ENCODE data around the gene SUSD6. TPM values are rescaled to one million over a fixed set of nuclear protein-coding genes. Genes with fewer than 3 reads are reported as not detected.

Gene SUSD6
- total RNA-seq, 2 donors from 2014 or later: 41.1 to 52.3 TPM

GRCh38 chr14:69693801-69694729 is 82.7 kb downstream of the SUSD6 start:
- peaks cover 20% of the 10 kb centered on the region for H3K4me1 ChIP-seq (replicated peaks)

GRCh38 chr14:69694730-69695281 is 83.4 kb downstream of the SUSD6 start:
- Histone ChIP-seq H3K9me3 (no peaks in the 10 kb centered on the region), H3K4me3 (no peak overlapping the region), H3K4me1 (replicated peaks) (peaks cover 20% of the 10 kb centered on the region), H3K36me3 (no peaks in the 10 kb centered on the region), H3K27me3 (replicated peaks; ENCODE audit: insufficient read depth) (no peaks in the 10 kb centered on the region), H3K27ac (peak overlapping the region; percentile 12 to 36)
- no peak for DNase-seq (ENCODE audit: low spot score)
- WGBS: 58% methylated on average over 5 of the region's 5 CpGs
- intact Hi-C loops (cut with DNase I): no loop called here
- TF ChIP-seq POLR2AphosphoS5 (IDR thresholded peaks at IDR 0.05) (no peak), CTCF (IDR thresholded peaks at IDR 0.05) (no peak), POLR2A (IDR thresholded peaks at IDR 0.05) (no peak)

More at GRCh38 chr14:69693801-69694729, 82.7 kb downstream of the SUSD6 start:
- no peaks in the 10 kb centered on the region for H3K9me3 ChIP-seq
- no peaks in the 10 kb centered on the region for H3K36me3 ChIP-seq
- H3K27ac ChIP-seq: peak overlapping the region; percentile 12 to 36
- WGBS: 68% methylated on average over 4 of the region's 4 CpGs
- intact Hi-C loops (cut with DNase I): no loop called here
- no peak overlapping the region for H3K4me3 ChIP-seq
- no peak for TF ChIP-seq POLR2A (IDR thresholded peaks at IDR 0.05)
- no peak for TF ChIP-seq POLR2AphosphoS5 (IDR thresholded peaks at IDR 0.05)
- no peak for TF ChIP-seq CTCF (IDR thresholded peaks at IDR 0.05)
- no peak for DNase-seq (ENCODE audit: low spot score)
- no peaks in the 10 kb centered on the region for H3K27me3 ChIP-seq (replicated peaks; ENCODE audit: insufficient read depth)

GRCh38 chr14:69695322-69696203 is 84.2 kb downstream of the SUSD6 start:
- H3K27me3 ChIP-seq (replicated peaks; ENCODE audit: insufficient read depth): no peaks in the 10 kb centered on the region
- no peak for DNase-seq (ENCODE audit: low spot score)
- H3K4me3 ChIP-seq: no peak overlapping the region
- H3K9me3 ChIP-seq: no peaks in the 10 kb centered on the region
- H3K4me1 ChIP-seq (replicated peaks): peaks cover 20% of the 10 kb centered on the region
- TF ChIP-seq CTCF (IDR thresholded peaks at IDR 0.05) (no peak), POLR2AphosphoS5 (IDR thresholded peaks at IDR 0.05) (peak; percentile 17), POLR2A (IDR thresholded peaks at IDR 0.05) (no peak)
- intact Hi-C loops (cut with DNase I): no loop called here
- H3K27ac ChIP-seq: peak overlapping the region; percentile 13 to 46
- WGBS: 64% methylated on average over 6 of the region's 6 CpGs
- H3K36me3 ChIP-seq: no peaks in the 10 kb centered on the region

- no peaks in the 10 kb centered on the region for H3K9me3 ChIP-seq
- no peak for TF ChIP-seq POLR2AphosphoS5 (IDR thresholded peaks at IDR 0.05)
- TF ChIP-seq POLR2A (IDR thresholded peaks at IDR 0.05): no peak
- no peak for TF ChIP-seq CTCF (IDR thresholded peaks at IDR 0.05)
- no peaks in the 10 kb centered on the region for H3K27me3 ChIP-seq (replicated peaks; ENCODE audit: insufficient read depth)
- no peak for DNase-seq (ENCODE audit: low spot score)
- no peaks in the 10 kb centered on the region for H3K36me3 ChIP-seq
- peaks cover 20% of the 10 kb centered on the region for H3K4me1 ChIP-seq (replicated peaks)
- H3K27ac ChIP-seq: peak overlapping the region; percentile 13 to 46
- no peak overlapping the region for H3K4me3 ChIP-seq
- intact Hi-C loops (cut with DNase I): no loop called here
These were observed 84.8 kb downstream of the SUSD6 start for GRCh38 chr14:69696204-69696527.

All from prostate gland (tissue), 2 donors.